Measurements from ENCODE around the gene EIF1AD. TPM values are rescaled to one million over a fixed set of nuclear protein-coding genes. Genes with fewer than 3 reads are reported as not detected.

EIF1AD gene
- total and polyA plus RNA-seq, 2 of the 8 experiments (the other 6 are each of a cell fraction or from before 2014, with no cell fraction given), result 32.6 to 39.9 TPM

GRCh38 chr11:65961267-65962140, 40.5 kb downstream of the EIF1AD start, which contains the start of gene SART1 (continued):
- TF ChIP-seq CHD7 (IDR thresholded peaks at IDR 0.05; ENCODE audit: insufficient replicate concordance, low read length), result no peak
- TF ChIP-seq KDM5A (IDR thresholded peaks at IDR 0.05; ENCODE audit: low read length), result peak; percentile 57
- TF ChIP-seq, protein P1, sequence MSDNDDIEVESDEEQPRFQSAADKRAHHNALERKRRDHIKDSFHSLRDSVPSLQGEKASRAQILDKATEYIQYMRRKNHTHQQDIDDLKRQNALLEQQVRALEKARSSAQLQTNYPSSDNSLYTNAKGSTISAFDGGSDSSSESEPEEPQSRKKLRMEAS (IDR thresholded peaks at IDR 0.05), result peak; percentile 11; the same call in 1 of the 2 replicates
- no peak for TF ChIP-seq CHD2 (IDR thresholded peaks at IDR 0.05; ENCODE audit: low read length)
- 0 out of 2 replicates have a peak, but pooled peaks have one; percentile 11 for TF ChIP-seq SRF (IDR thresholded peaks at IDR 0.05; ENCODE audit: low read depth, low read length)
- no peak for TF ChIP-seq KDM1A (IDR thresholded peaks at IDR 0.05; ENCODE audit: borderline replicate concordance, low read length)
- TF ChIP-seq POU5F1 (IDR thresholded peaks at IDR 0.05; ENCODE audit: low read depth, low read length), result no peak
- TF ChIP-seq SIX5 (IDR thresholded peaks at IDR 0.05; ENCODE audit: low read depth, low read length), result 0 out of 2 replicates have a peak, but pooled peaks have one; percentile 15
- TF ChIP-seq SIRT6 (IDR thresholded peaks at IDR 0.05; ENCODE audit: low read length), result no peak
- peak; percentile 81 for TF ChIP-seq TAF7 (optimal IDR thresholded peaks at IDR 0.05; ENCODE audit: borderline replicate concordance, low read depth, low read length)

All from H1 (cell line).